ENCODE results near the gene EFCAB11. TPM values are rescaled to one million over a fixed set of nuclear protein-coding genes. Genes with fewer than 3 reads are reported as not detected.

Gene EFCAB11
- total RNA-seq, 1 donor from 2014 or later: 7.7 TPM

GRCh38 chr14:89906000-89906399 is 48.5 kb downstream of the EFCAB11 start:
- Mint-ChIP-seq H3K27ac (ENCODE audit: unreplicated experiment) (no peak overlapping the region), H3K36me3 (ENCODE audit: low read depth) (peaks cover 3% of the 10 kb centered on the region), H3K4me3 (ENCODE audit: unreplicated experiment) (no peak overlapping the region), H3K9me3 (ENCODE audit: low read depth) (peaks cover 6% of the 10 kb centered on the region), H3K4me1 (ENCODE audit: low read depth) (peaks cover 71% of the 10 kb centered on the region), H3K27me3 (ENCODE audit: low read depth) (no peaks in the 10 kb centered on the region)
- no peak for DNase-seq (ENCODE audit: low spot score)
- TF ChIP-seq, protein P1, sequence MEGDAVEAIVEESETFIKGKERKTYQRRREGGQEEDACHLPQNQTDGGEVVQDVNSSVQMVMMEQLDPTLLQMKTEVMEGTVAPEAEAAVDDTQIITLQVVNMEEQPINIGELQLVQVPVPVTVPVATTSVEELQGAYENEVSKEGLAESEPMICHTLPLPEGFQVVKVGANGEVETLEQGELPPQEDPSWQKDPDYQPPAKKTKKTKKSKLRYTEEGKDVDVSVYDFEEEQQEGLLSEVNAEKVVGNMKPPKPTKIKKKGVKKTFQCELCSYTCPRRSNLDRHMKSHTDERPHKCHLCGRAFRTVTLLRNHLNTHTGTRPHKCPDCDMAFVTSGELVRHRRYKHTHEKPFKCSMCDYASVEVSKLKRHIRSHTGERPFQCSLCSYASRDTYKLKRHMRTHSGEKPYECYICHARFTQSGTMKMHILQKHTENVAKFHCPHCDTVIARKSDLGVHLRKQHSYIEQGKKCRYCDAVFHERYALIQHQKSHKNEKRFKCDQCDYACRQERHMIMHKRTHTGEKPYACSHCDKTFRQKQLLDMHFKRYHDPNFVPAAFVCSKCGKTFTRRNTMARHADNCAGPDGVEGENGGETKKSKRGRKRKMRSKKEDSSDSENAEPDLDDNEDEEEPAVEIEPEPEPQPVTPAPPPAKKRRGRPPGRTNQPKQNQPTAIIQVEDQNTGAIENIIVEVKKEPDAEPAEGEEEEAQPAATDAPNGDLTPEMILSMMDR (IDR thresholded peaks at IDR 0.05): no peak

GRCh38 chr14:89903340-89903952 is 51.1 kb downstream of the EFCAB11 start:
- peak overlapping the region; percentile 74 for H3K27ac Mint-ChIP-seq (ENCODE audit: unreplicated experiment)
- no peak for DNase-seq (ENCODE audit: low spot score)
- no peaks in the 10 kb centered on the region for H3K27me3 Mint-ChIP-seq (ENCODE audit: low read depth)
- TF ChIP-seq, protein P1 (IDR thresholded peaks at IDR 0.05): no peak
- H3K4me1 Mint-ChIP-seq (ENCODE audit: low read depth): peaks cover 68% of the 10 kb centered on the region
- peaks cover 1% of the 10 kb centered on the region for H3K36me3 Mint-ChIP-seq (ENCODE audit: low read depth)
- H3K9me3 Mint-ChIP-seq (ENCODE audit: low read depth): peaks cover 3% of the 10 kb centered on the region
- H3K4me3 Mint-ChIP-seq (ENCODE audit: unreplicated experiment): peak overlapping the region; percentile 13

GRCh38 chr14:89902881-89903280 is 51.6 kb downstream of the EFCAB11 start:
- peaks cover 3% of the 10 kb centered on the region for H3K9me3 Mint-ChIP-seq (ENCODE audit: low read depth)
- no peaks in the 10 kb centered on the region for H3K27me3 Mint-ChIP-seq (ENCODE audit: low read depth)
- H3K36me3 Mint-ChIP-seq (ENCODE audit: low read depth): peaks cover 1% of the 10 kb centered on the region
- TF ChIP-seq, protein P1 (IDR thresholded peaks at IDR 0.05): no peak
- H3K27ac Mint-ChIP-seq (ENCODE audit: unreplicated experiment): peak overlapping the region; percentile 74
- DNase-seq (ENCODE audit: low spot score): no peak
- H3K4me1 Mint-ChIP-seq (ENCODE audit: low read depth): peaks cover 65% of the 10 kb centered on the region
- H3K4me3 Mint-ChIP-seq (ENCODE audit: unreplicated experiment): peak overlapping the region; percentile 13

- no peak overlapping the region for H3K4me3 Mint-ChIP-seq (ENCODE audit: unreplicated experiment)
- DNase-seq (ENCODE audit: low spot score): no peak
- H3K9me3 Mint-ChIP-seq (ENCODE audit: low read depth): peaks cover 4% of the 10 kb centered on the region
- peak overlapping the region; percentile 93 for H3K27ac Mint-ChIP-seq (ENCODE audit: unreplicated experiment)
- TF ChIP-seq, protein P1 (IDR thresholded peaks at IDR 0.05): no peak
- H3K36me3 Mint-ChIP-seq (ENCODE audit: low read depth): peaks cover 1% of the 10 kb centered on the region
- no peaks in the 10 kb centered on the region for H3K27me3 Mint-ChIP-seq (ENCODE audit: low read depth)
- H3K4me1 Mint-ChIP-seq (ENCODE audit: low read depth): peaks cover 56% of the 10 kb centered on the region
These were observed 53.7 kb downstream of the EFCAB11 start for GRCh38 chr14:89900802-89901201.

GRCh38 chr14:89899917-89900663 is 54.4 kb downstream of the EFCAB11 start:
- Mint-ChIP-seq H3K4me3 (ENCODE audit: unreplicated experiment) (peak overlapping the region; percentile 56), H3K27ac (ENCODE audit: unreplicated experiment) (peak overlapping the region; percentile 93), H3K36me3 (ENCODE audit: low read depth) (peaks cover 2% of the 10 kb centered on the region), H3K4me1 (ENCODE audit: low read depth) (peaks cover 49% of the 10 kb centered on the region), H3K9me3 (ENCODE audit: low read depth) (peaks cover 6% of the 10 kb centered on the region), H3K27me3 (ENCODE audit: low read depth) (no peaks in the 10 kb centered on the region)
- TF ChIP-seq, protein P1 (IDR thresholded peaks at IDR 0.05): peak; percentile 80
- no peak for DNase-seq (ENCODE audit: low spot score)

Measured in chondrocyte (in vitro differentiated cells).